Testis (tissue), 3 donors: ENCODE results near the gene CEACAM19. TPM values are rescaled to one million over a fixed set of nuclear protein-coding genes. Genes with fewer than 3 reads are reported as not detected.

Source experiments
- DNase-seq: peaks from one replicate; pipeline ENCODE4 v3.0.0-alpha.2; 2019
- H3K27ac ChIP-seq, 2 donors: fragments of 200-600 bp; sonication (generic); one replicate each; pipeline ENCODE4 v1.5.1; 2019
- H3K27me3 ChIP-seq: fragments of 200-600 bp; sonication (generic); one replicate; pipeline ENCODE4 v1.5.1; 2019
- H3K36me3 ChIP-seq: fragments of 200-600 bp; sonication (generic); one replicate; pipeline ENCODE4 v1.5.1; 2017; ENCODE audit warnings: low read depth; ENCODE audit errors: missing control alignments
- H3K4me1 ChIP-seq: fragments of 200-600 bp; sonication (generic); one replicate; pipeline ENCODE4 v1.5.1; 2019
- H3K4me3 ChIP-seq, 2 donors: fragments of 200-600 bp; sonication (generic); one replicate each; pipeline ENCODE4 v1.5.1; 2017 to 2019
- H3K9me3 ChIP-seq: fragments of 200-600 bp; sonication (generic); one replicate; pipeline ENCODE4 v1.5.1; 2017
- POLR2A ChIP-seq: fragments of 450-650 bp; IDR thresholded peaks from one replicate; pipeline ENCODE4 v1.6.1; 2017; ENCODE audit warnings: antibody characterized with exemption, mild to moderate bottlenecking, moderate library complexity
- whole genome bisulfite sequencing, 2 donors: methylation state at CpG; one replicate each; pipeline ENCODE4 v1.1.5; 2018; 5-methylcytosine and 5-hydroxymethylcytosine counted together
- intact Hi-C: fragments of 100-400 bp; cut with DNase I; formaldehyde crosslinking; loops from one replicate; pipeline ENCODE4 v1.15.1; 2023; ENCODE audit warnings: low total_unique reads
- polyA plus RNA-seq: library from polyadenylated mRNA; stranded (reverse); fragments of 350-450 nt; fragmentation: Illumina TruSeq; extraction: RNeasy Lipid Tissue Mini Kit (QIAGEN cat#74804); gene quantifications from one replicate; pipeline ENCODE4 v1.2.3, GENCODE V29; 2014; ENCODE audit warnings: low read depth, low replicate concordance; ENCODE audit not compliant: insufficient read depth
- total RNA-seq, 2 donors: library from RNA; depleted of rRNA; stranded (reverse); fragments of >200 nt; gene quantifications; one replicate each; pipeline ENCODE4 v1.2.3, GENCODE V29; 2016
- TF ChIP-seq, protein P1 (sequence below), 3 experiments: fragments of 450-650 bp in 2 of 3; fragments of 200-600 bp in 1 of 3; sonication (generic) in 1 of 3; IDR thresholded peaks; one replicate each; pipeline ENCODE4 v1.5.1; 2016 to 2019; ENCODE audit warnings: antibody characterized with exemption in 3 of 3, mild to moderate bottlenecking in 2 of 3, moderate library complexity in 1 of 3

The CEACAM19 gene
- total and polyA plus RNA-seq, 3 donors from 2014 or later, result 9.9 to 14.7 (median 11.2) TPM

DNA sequence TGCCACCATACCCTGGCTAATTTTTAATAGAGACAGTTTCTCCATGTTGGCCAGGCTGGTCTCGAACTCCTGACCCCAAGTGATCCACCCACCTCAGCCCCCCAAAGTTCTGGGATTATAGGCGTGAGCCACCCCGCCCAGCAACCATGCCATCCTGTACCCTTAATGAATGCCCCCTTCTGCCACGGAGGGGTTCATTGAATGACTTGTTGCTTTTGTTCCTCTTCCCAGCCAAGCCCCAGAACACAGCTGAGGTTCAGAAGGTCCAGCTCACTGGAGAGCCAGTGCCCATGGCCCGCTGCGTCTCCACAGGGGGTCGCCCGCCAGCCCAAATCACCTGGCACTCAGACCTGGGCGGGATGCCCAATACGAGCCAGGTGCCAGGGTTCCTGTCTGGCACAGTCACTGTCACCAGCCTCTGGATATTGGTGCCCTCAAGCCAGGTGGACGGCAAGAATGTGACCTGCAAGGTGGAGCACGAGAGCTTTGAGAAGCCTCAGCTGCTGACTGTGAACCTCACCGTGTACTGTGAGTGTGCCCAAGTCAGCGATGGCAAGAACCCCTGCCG is 21.6 kb upstream of the CEACAM19 start:
- DNase-seq, result no peak
- Histone ChIP-seq H3K4me3 (no peak overlapping the region), H3K9me3 (no peaks in the 10 kb centered on the region), H3K36me3 (no peaks in the 10 kb centered on the region), H3K27me3 (no peaks in the 10 kb centered on the region), H3K27ac (no peak overlapping the region), H3K4me1 (peaks cover 8% of the 10 kb centered on the region)
- 93 to 95% methylated on average over 15 of the region's 15 CpGs for WGBS, 2 donors
- no peak for TF ChIP-seq POLR2A
- TF ChIP-seq, protein P1, sequence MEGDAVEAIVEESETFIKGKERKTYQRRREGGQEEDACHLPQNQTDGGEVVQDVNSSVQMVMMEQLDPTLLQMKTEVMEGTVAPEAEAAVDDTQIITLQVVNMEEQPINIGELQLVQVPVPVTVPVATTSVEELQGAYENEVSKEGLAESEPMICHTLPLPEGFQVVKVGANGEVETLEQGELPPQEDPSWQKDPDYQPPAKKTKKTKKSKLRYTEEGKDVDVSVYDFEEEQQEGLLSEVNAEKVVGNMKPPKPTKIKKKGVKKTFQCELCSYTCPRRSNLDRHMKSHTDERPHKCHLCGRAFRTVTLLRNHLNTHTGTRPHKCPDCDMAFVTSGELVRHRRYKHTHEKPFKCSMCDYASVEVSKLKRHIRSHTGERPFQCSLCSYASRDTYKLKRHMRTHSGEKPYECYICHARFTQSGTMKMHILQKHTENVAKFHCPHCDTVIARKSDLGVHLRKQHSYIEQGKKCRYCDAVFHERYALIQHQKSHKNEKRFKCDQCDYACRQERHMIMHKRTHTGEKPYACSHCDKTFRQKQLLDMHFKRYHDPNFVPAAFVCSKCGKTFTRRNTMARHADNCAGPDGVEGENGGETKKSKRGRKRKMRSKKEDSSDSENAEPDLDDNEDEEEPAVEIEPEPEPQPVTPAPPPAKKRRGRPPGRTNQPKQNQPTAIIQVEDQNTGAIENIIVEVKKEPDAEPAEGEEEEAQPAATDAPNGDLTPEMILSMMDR (IDR thresholded peaks at IDR 0.05), result no peak
- intact Hi-C loops, result loop anchor here (10.0 kb wide), 1 partner anchor 75 kb away; no protein-coding TSS in a partner anchor

DNA sequence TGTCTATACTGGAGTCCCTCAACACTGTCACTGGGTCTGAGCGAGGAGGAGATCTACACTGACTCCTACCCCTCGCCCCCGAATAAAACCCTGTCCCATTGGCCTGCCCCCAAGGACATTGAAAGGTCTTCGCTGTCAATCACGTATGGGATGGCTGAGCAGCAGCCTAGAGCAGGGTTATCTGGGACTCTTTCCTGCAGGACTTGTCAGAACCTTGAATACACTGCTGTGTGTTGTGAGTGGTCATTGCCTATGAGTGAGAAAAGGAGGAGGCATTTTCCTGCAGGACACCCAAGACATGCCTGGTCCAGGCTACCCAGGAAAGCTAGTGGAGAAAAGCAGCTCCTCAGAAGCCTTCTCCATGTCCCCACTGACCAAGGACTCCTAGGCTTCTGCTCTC is 17.9 kb upstream of the CEACAM19 start:
- H3K36me3 ChIP-seq, result no peaks in the 10 kb centered on the region
- no peak overlapping the region for H3K4me3 ChIP-seq
- no peak for DNase-seq
- H3K27ac ChIP-seq, result no peak overlapping the region
- no peaks in the 10 kb centered on the region for H3K9me3 ChIP-seq
- TF ChIP-seq POLR2A, result no peak
- TF ChIP-seq, protein P1 (IDR thresholded peaks at IDR 0.05), result no peak
- H3K4me1 ChIP-seq, result peaks cover 2% of the 10 kb centered on the region
- WGBS, 2 donors, result 92 to 94% methylated on average over 5 of the region's 5 CpGs
- intact Hi-C loops, result loop anchor here (10.0 kb wide), 1 partner anchor 79 kb away; no protein-coding TSS in a partner anchor
- H3K27me3 ChIP-seq, result no peaks in the 10 kb centered on the region

DNA sequence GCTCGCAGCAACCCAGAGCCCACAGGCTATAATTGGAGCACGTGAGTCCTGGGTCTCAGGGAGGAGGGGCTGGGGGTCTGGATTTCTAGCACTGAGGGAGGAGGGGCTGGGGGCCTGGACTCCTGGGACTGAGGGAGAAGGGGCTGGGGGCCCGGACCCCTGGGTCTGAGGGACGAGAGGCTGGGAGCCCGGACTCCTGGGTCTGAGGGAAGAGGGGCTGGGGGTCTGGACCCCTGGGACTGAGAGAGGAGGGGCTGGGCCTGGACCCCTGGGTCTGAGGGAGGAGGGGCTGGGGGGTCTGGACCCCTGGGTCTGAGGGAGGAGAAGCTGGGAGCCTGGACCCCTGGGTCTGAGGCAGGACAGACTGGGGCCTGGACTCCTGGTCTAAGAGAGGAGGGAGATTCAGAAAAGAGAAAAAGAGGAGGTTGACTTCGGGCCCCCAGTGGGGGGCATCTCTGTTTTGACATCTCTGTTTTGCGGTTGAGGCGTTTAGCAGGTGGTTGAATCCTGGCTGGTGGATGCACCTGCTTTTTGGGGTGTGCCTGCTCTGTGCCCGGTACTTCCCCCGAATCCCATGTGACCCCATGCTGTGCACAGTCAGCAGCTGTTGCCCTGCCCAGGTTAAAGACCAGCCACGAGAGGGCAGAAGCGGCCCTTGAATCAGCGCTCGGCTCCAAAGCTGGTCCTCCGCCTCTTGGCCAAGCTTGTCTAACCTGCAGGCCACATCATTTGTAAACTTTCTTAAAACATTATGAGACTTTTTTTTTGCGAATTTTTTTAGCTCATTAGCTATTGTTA is 17.1 kb upstream of the CEACAM19 start:
- H3K36me3 ChIP-seq, result no peaks in the 10 kb centered on the region
- no peak for TF ChIP-seq POLR2A
- TF ChIP-seq, protein P1 (IDR thresholded peaks at IDR 0.05), result peak; percentile 15 to 44 (median 35)
- H3K9me3 ChIP-seq, result no peaks in the 10 kb centered on the region
- DNase-seq, result peak; percentile 80
- H3K4me3 ChIP-seq, result no peak overlapping the region
- 64 to 70% methylated on average over 11 to 16 of the region's 16 CpGs for WGBS, 2 donors
- H3K27ac ChIP-seq, result no peak overlapping the region
- intact Hi-C loops, result loop anchor here (10.0 kb wide), 1 partner anchor 79 kb away; no protein-coding TSS in a partner anchor
- H3K27me3 ChIP-seq, result no peaks in the 10 kb centered on the region
- H3K4me1 ChIP-seq, result no peaks in the 10 kb centered on the region

DNA sequence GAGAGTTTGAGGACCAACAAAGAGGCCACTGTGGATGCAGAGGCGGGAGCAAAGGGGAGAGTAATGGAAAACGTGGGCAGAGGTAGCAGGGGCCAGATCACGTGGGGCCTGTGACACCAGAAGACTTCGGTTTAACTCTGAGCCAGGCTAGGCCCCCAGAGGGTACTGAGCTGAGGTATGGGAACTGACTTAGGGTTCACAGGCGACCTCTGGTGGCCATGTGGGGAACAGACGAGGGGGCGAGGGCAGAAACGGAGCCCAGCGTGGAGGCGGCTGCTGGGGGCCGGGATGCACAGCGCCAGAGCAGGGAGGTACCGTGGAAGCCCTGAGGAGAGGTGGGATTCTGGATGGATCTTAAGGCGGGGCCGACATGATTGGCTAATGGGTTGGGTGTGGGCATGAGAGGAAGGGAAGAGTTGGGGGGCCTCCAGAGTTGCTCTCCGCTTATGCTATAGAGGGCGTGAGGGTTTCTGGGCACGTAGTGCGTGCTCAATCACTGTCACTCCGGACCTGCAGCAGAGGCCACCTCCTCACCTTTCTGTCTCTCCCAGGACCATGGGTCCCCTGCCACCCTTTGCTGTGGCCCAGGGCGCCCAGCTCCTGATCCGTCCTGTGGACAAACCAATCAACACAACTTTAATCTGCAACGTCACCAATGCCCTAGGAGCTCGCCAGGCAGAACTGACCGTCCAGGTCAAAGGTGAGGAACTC is 13.9 kb upstream of the CEACAM19 start:
- TF ChIP-seq, protein P1 (IDR thresholded peaks at IDR 0.05), result peak; percentile 67 to 87 (median 76)
- no peak for TF ChIP-seq POLR2A
- Histone ChIP-seq H3K27me3 (no peaks in the 10 kb centered on the region), H3K4me3 (no peak overlapping the region), H3K27ac (no peak overlapping the region), H3K9me3 (no peaks in the 10 kb centered on the region), H3K4me1 (peaks cover 7% of the 10 kb centered on the region), H3K36me3 (no peaks in the 10 kb centered on the region)
- intact Hi-C loops, result loop anchor here (10.0 kb wide), 1 partner anchor 83 kb away; no protein-coding TSS in a partner anchor
- DNase-seq, result peak; percentile 71
- WGBS, 2 donors, result 44 to 54% methylated on average over 22 to 25 of the region's 25 CpGs
